ENCODE measurements around the gene TUSC2.
A peak's percentile ranks its signal among the peaks of the same experiment; 100 is the strongest.

The TUSC2 gene

GRCh38 chr3:50340147-50340447 lies 12.1 kb upstream of the TUSC2 start:
- DNase-seq: no peak
- in situ Hi-C loops (cut with HindIII; ENCODE audit: low pct_ligation_motif_present, low pct_unique_long_range_greater_than_20kb, low sequenced_read_pairs): no loop called here

GRCh38 chr3:50339485-50340146 lies 11.6 kb upstream of the TUSC2 start:
- in situ Hi-C loops (cut with HindIII; ENCODE audit: low pct_ligation_motif_present, low pct_unique_long_range_greater_than_20kb, low sequenced_read_pairs): no loop called here
- no peak for DNase-seq

- no peak for DNase-seq
- in situ Hi-C loops (cut with HindIII; ENCODE audit: low pct_ligation_motif_present, low pct_unique_long_range_greater_than_20kb, low sequenced_read_pairs): no loop called here
Observed at GRCh38 chr3:50338965-50339364, 10.9 kb upstream of the TUSC2 start.

- peak; percentile 98 for DNase-seq
- in situ Hi-C loops (cut with HindIII; ENCODE audit: low pct_ligation_motif_present, low pct_unique_long_range_greater_than_20kb, low sequenced_read_pairs): no loop called here
Observed at GRCh38 chr3:50337175-50337861, 9.3 kb upstream of the TUSC2 start.

- in situ Hi-C loops (cut with HindIII; ENCODE audit: low pct_ligation_motif_present, low pct_unique_long_range_greater_than_20kb, low sequenced_read_pairs): no loop called here
Observed at GRCh38 chr3:50336452-50337174, 8.6 kb upstream of the TUSC2 start.

GRCh38 chr3:50334339-50335075 lies 6.5 kb upstream of the TUSC2 start:
- DNase-seq: no peak
- in situ Hi-C loops (cut with HindIII; ENCODE audit: low pct_ligation_motif_present, low pct_unique_long_range_greater_than_20kb, low sequenced_read_pairs): no loop called here

More at GRCh38 chr3:50336452-50337174, 8.6 kb upstream of the TUSC2 start:
- peak; percentile 35 for DNase-seq

- no peak for DNase-seq
- in situ Hi-C loops (cut with HindIII; ENCODE audit: low pct_ligation_motif_present, low pct_unique_long_range_greater_than_20kb, low sequenced_read_pairs): no loop called here
Observed at GRCh38 chr3:50333744-50334328, 5.8 kb upstream of the TUSC2 start.

- DNase-seq: no peak
- in situ Hi-C loops (cut with HindIII; ENCODE audit: low pct_ligation_motif_present, low pct_unique_long_range_greater_than_20kb, low sequenced_read_pairs): no loop called here
Observed at GRCh38 chr3:50331364-50331907, 3.4 kb upstream of the TUSC2 start.

- in situ Hi-C loops (cut with HindIII; ENCODE audit: low pct_ligation_motif_present, low pct_unique_long_range_greater_than_20kb, low sequenced_read_pairs): no loop called here
- no peak for DNase-seq
Observed at GRCh38 chr3:50330330-50330729, 2.3 kb upstream of the TUSC2 start.

- DNase-seq: no peak
- in situ Hi-C loops (cut with HindIII; ENCODE audit: low pct_ligation_motif_present, low pct_unique_long_range_greater_than_20kb, low sequenced_read_pairs): no loop called here
Observed at GRCh38 chr3:50327129-50327528, 894 bp downstream of the TUSC2 start.

GRCh38 chr3:50326182-50326541 lies 1.9 kb downstream of the TUSC2 start:
- DNase-seq: no peak
- in situ Hi-C loops (cut with HindIII; ENCODE audit: low pct_ligation_motif_present, low pct_unique_long_range_greater_than_20kb, low sequenced_read_pairs): no loop called here

GRCh38 chr3:50325497-50326181 lies 2.4 kb downstream of the TUSC2 start:
- in situ Hi-C loops (cut with HindIII; ENCODE audit: low pct_ligation_motif_present, low pct_unique_long_range_greater_than_20kb, low sequenced_read_pairs): no loop called here
- no peak for DNase-seq

GRCh38 chr3:50325113-50325480 lies 2.9 kb downstream of the TUSC2 start:
- in situ Hi-C loops (cut with HindIII; ENCODE audit: low pct_ligation_motif_present, low pct_unique_long_range_greater_than_20kb, low sequenced_read_pairs): no loop called here
- no peak for DNase-seq

GRCh38 chr3:50324351-50325112 lies 3.5 kb downstream of the TUSC2 start:
- in situ Hi-C loops (cut with HindIII; ENCODE audit: low pct_ligation_motif_present, low pct_unique_long_range_greater_than_20kb, low sequenced_read_pairs): no loop called here
- DNase-seq: peak; percentile 72

- no peak for DNase-seq
- in situ Hi-C loops (cut with HindIII; ENCODE audit: low pct_ligation_motif_present, low pct_unique_long_range_greater_than_20kb, low sequenced_read_pairs): no loop called here
Observed at GRCh38 chr3:50323614-50324199, 4.3 kb downstream of the TUSC2 start.

GRCh38 chr3:50323092-50323600 lies 4.9 kb downstream of the TUSC2 start:
- in situ Hi-C loops (cut with HindIII; ENCODE audit: low pct_ligation_motif_present, low pct_unique_long_range_greater_than_20kb, low sequenced_read_pairs): no loop called here

More at GRCh38 chr3:50323092-50323600, 4.9 kb downstream of the TUSC2 start:
- DNase-seq: no peak
